ENCODE data around the gene ALCAM. TPM values are rescaled to one million over a fixed set of nuclear protein-coding genes. Genes with fewer than 3 reads are reported as not detected.

ALCAM gene
- total RNA-seq, 1 donor from 2014 or later = 8.3 TPM

DNA sequence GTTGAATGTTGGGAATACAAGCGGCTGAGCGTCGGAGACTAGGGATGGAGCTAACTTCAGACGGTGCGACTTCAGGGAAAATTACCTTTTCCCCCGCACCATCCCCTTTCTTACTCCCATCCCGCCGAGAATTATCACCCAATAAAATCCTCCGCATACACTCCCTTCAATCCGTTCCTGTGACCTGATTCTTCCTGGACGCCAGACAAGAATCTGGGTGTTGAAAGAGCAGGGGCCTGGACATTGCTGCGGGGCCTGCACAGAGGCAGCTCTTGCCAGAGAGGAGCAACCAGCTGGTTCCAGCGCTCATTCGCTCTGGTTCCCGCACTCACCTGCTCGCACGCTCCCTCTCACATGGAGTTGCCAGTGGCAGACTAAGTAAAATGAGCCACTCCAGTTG is 241.9 kb downstream of the ALCAM start:
- DNase-seq (ENCODE audit: low spot score) = no peak
- intact Hi-C loops (cut with DNase I) = no loop called here

DNA sequence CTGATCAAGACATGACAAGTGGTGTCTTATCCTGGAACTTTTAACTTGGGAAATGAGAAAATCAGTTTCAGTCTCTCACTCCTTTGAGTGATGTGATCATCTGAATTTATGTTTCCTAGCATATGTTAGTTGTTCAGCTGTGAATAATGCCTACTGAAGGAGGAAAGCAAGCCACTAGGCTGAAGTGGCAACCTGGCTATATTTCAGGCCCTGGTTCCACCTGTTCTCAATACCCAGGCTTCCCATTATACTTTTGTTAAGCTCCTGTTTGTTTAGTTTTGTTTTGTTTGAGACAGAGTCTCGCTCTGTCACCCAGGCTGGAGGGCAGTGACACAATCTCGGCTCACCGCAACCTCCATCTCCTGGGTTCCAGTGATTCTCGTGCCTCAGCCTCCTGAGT is 243.8 kb downstream of the ALCAM start:
- DNase-seq (ENCODE audit: low spot score) = no peak

DNA sequence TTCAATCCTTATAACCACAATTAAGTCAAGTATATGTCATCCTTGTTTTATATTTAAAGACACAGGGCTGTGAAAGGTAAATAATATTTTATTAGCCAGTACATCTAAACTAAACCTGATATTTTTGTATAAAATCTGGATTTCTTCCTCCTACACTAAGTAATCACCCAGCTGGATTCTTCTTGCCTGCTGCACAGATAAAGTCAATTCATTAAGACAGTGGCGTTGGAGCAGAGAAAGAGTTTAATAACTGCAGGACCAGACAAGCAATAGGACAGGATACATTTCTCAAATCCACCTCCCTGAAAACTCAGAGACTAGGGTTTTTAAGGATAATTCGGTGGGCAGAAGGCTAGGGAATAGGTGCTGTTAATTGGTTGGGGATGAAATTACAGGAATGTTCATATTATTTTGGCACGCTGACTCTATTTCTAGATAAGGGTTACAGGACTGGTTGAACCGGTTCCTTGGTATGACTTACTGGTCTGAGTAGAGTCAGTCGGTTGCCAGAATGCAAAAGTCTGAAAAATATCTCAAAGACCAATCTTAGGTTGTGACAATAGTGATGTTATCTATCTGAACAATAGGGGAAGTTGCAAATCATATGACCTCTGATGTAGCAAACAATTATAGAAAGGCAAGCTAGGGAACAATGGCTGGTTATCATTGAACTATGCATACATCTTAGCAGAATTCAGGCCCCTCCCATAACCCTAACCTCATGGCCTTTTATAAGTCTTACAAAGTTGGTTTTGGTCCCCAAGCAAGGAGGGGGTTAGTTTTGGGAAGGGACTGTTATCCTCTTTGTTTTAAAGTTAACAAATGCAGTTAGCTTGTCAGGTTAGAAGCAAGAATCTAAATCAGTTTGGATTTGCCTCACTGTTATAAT is 244.8 kb downstream of the ALCAM start:
- intact Hi-C loops (cut with DNase I) = no loop called here
- DNase-seq (ENCODE audit: low spot score) = no peak

More for the DNA sequence above, 243.8 kb downstream of the ALCAM start:
- intact Hi-C loops (cut with DNase I) = no loop called here

DNA sequence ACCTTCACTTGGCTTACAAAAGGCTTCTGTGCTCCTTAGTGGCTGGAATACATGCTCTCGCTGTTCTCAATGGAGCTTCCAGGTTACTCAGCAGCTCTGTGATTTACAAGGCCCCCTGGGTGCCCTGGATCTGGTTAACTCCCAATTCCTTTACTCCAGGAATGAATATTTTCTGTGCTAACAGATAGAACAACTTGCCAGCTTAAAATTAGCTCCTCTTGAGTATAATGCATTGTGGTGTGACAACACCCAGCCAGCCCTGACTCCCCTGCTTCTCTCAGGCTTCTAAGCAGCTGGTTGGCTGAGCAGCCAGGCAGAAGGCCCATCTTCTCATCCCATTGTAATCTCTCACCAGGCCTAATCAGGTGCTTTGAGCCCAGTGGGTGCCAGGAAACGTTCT is 246.4 kb downstream of the ALCAM start:
- intact Hi-C loops (cut with DNase I) = no loop called here
- no peak for DNase-seq (ENCODE audit: low spot score)

GRCh38 chr3:105614288-105615030 is 247.8 kb downstream of the ALCAM start:
- intact Hi-C loops (cut with DNase I) = no loop called here
- DNase-seq (ENCODE audit: low spot score) = no peak

DNA sequence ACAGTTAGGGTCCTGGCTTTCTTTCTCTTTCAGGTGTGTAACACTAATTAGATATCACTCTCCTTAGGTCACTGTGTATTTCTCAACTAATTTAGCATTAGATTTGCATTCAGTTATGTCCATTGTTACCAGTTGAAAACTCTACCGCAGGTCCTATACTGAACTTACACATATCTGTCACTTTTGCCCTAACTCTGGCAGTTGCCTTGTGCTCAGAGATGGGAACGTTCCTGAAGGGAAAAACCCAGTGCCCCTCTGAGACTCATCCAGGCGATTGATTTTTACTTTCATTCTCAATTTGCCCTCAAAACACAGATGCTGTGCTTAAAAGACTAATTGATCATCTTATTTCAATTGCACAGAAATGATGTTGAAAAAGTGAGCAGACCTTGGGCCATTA is 249.1 kb downstream of the ALCAM start:
- intact Hi-C loops (cut with DNase I) = no loop called here
- DNase-seq (ENCODE audit: low spot score) = no peak

- intact Hi-C loops (cut with DNase I) = no loop called here
- no peak for DNase-seq (ENCODE audit: low spot score)
These were observed 249.8 kb downstream of the ALCAM start for GRCh38 chr3:105616374-105617121.

DNA sequence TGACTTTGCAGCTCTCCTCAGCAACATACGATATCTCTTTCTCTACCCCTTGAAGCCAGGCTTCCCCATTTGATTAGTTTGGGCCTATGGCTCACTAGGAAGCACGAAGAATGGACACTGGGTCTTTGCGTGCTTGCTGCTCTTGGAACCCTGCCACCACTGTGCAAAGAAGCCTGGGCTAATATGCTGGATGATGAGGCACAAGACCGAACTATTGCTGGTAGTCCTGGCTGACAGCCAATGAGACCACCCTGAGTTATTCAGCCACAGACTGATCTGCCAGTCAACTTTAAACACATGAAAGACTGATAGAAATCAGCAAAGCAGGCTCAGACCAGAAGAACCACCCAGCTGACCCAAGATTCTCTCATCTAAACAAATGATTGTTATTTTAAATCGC is 251.8 kb downstream of the ALCAM start:
- intact Hi-C loops (cut with DNase I) = no loop called here
- no peak for DNase-seq (ENCODE audit: low spot score)

DNA sequence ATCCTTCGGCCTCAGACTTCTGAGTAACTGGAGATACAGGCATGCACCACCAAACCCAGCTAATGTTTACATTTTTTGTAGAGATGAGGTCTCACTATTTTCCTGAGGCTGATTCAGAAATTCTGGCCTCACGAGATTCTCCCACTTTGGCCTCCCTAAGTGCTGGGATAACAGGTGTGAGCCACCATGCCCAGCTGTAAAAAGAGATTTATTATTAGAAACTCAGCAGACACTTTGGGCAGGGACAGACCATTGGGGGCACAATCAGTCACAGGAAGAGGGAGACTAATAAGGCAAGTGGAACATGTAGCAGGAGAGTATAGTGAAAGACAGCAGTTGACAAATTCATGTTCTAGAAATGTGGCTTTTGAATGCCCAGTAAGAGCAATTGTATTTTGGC is 252.9 kb downstream of the ALCAM start:
- intact Hi-C loops (cut with DNase I) = no loop called here
- DNase-seq (ENCODE audit: low spot score) = no peak

- intact Hi-C loops (cut with DNase I) = no loop called here
- DNase-seq (ENCODE audit: low spot score) = no peak
These were observed 253.5 kb downstream of the ALCAM start for GRCh38 chr3:105620236-105620635.

- intact Hi-C loops (cut with DNase I) = no loop called here
- no peak for DNase-seq (ENCODE audit: low spot score)
These were observed 255.5 kb downstream of the ALCAM start for GRCh38 chr3:105622169-105622568.
